Body of pancreas (tissue), 4 donors: ENCODE results near the gene HSCB.

Experiments used
- POLR2A ChIP-seq, 3 donors: fragments of 450-650 bp; IDR thresholded peaks; one replicate each; pipeline ENCODE4 v1.6.1; 2016; ENCODE audit warnings: antibody characterized with exemption in 3 of 3, mild to moderate bottlenecking in 2 of 3
- TF ChIP-seq, protein P1 (sequence below), 7 experiments: fragments of 450-650 bp in 4 of 7; fragments of 200-600 bp in 3 of 7; sonication (generic) in 3 of 7; IDR thresholded peaks; one replicate each; pipeline ENCODE4 v1.5.1; 2016 to 2019; ENCODE audit warnings: antibody characterized with exemption in 7 of 7

DNA sequence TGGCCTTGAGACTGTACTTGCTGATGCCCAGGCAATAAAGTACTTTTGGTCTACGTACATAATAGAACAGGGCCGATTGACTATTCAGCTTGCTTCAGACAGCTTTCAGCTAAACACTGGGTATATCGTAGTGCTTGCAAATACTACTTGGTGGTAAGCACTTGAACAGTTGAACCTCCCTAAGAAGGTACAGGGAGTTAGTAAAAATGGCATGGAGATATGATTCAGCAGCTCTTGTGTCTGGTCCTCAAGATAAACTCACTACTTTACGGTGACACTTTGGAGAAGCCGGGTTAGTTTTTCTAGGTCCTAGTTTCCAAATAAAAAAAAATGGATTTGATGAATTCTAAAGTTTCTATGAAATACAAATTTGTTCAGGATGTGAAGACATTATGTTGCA is 38.0 kb downstream of the HSCB start:
- TF ChIP-seq, protein P1, sequence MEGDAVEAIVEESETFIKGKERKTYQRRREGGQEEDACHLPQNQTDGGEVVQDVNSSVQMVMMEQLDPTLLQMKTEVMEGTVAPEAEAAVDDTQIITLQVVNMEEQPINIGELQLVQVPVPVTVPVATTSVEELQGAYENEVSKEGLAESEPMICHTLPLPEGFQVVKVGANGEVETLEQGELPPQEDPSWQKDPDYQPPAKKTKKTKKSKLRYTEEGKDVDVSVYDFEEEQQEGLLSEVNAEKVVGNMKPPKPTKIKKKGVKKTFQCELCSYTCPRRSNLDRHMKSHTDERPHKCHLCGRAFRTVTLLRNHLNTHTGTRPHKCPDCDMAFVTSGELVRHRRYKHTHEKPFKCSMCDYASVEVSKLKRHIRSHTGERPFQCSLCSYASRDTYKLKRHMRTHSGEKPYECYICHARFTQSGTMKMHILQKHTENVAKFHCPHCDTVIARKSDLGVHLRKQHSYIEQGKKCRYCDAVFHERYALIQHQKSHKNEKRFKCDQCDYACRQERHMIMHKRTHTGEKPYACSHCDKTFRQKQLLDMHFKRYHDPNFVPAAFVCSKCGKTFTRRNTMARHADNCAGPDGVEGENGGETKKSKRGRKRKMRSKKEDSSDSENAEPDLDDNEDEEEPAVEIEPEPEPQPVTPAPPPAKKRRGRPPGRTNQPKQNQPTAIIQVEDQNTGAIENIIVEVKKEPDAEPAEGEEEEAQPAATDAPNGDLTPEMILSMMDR (IDR thresholded peaks at IDR 0.05) = no peak
- no peak for TF ChIP-seq POLR2A (IDR thresholded peaks at IDR 0.05)
